ENCODE results near the gene URB1. TPM values are rescaled to one million over a fixed set of nuclear protein-coding genes. Genes with fewer than 3 reads are reported as not detected.

The URB1 gene, protein sequence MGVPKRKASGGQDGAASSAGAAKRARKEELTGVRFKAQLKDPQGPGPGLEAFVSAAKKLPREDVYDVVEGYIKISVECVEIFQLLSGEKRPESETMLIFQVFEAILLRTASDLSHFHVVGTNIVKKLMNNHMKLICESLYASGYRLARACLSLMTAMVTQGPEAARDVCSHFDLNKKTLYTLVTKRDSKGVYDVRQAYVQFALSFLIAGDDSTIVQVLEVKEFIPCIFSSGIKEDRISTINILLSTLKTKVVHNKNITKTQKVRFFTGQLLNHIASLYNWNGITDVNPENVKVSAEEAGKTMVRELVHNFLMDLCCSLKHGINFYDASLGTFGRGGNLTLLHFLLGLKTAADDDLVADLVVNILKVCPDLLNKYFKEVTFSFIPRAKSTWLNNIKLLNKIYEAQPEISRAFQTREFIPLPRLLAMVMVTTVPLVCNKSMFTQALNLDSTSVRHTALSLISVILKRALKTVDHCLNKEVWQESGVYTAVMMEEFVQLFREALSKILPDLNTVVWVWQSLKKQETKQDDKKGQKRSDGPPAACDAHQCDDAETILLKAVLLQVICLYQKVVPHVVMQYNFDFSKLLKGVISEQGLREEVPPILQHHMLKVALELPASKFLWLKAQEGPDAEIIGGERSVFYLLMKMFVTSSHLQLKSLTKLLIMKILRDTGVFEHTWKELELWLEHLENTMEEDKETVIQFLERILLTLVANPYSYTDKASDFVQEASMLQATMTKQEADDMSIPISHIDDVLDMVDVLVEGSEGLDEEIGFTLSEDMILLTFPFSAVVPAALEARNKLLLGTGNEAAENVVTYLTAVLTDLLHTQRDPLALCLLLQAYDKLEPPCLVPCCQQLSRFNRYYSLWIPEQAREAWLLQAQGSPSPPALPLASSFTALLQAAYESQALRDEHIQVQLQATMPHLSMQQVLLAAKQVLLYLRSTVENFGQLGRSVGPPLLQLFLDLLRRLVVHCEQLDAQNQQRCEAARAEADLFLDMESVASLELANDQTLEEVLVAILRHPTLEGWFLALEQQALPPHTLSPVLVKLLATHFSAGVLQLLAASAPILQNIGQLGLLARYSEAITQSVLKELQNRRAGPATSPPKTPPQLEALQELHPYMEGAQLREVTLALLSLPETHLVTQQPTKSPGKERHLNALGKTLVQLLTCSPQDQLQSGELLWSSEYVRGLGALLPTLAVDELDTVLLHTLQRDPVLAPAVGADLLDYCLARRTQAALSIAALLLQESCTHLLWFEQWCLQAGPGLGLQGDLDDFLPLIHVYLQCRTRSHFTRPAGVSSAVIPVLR (N-terminal part only)
- 14.4 and 18.6 TPM in 2 replicates for total RNA-seq

DNA sequence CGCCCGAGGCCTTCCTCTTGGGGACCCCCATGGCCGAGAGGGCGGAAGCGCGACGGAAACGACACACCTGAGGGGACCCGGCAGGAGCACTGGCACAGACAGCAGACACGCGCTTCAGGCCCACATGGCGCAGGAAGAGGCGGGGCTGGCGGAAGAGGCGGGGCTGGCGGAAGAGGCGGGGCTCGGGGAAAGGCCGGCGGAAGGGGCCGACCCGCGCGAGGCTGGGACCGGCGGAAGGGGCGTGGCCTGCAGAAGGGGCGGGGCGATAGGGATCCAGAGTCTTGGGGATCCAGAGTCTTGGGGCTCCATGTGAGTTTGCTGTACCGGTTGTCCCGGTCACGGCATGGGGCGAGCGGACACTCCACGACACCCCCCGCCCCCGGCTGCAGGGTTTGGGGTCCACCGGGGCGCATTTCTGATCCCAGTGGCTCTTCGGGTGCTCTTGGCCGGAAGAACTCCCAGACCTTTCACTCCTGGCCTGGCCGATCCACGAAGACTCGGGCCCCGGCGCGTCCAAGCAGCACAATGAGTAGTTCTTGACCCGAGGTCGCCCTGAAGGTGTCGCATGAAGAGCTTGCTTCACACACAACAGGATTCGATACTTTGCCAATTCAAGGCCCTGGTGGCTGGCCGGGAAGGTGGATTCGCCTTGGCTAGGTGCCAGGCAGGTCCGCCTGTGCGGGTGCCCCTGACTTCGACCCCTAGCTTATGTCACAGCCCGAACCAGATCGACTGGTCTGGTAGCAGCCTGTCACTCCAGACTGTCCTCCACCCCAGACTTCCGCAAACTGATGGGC lies at the start of gene URB1:
TSS of gene URB1 (minus strand) at position 133 of the 797 bp plus-strand sequence. CDS start at position 31, 102 bp downstream.

DNA sequence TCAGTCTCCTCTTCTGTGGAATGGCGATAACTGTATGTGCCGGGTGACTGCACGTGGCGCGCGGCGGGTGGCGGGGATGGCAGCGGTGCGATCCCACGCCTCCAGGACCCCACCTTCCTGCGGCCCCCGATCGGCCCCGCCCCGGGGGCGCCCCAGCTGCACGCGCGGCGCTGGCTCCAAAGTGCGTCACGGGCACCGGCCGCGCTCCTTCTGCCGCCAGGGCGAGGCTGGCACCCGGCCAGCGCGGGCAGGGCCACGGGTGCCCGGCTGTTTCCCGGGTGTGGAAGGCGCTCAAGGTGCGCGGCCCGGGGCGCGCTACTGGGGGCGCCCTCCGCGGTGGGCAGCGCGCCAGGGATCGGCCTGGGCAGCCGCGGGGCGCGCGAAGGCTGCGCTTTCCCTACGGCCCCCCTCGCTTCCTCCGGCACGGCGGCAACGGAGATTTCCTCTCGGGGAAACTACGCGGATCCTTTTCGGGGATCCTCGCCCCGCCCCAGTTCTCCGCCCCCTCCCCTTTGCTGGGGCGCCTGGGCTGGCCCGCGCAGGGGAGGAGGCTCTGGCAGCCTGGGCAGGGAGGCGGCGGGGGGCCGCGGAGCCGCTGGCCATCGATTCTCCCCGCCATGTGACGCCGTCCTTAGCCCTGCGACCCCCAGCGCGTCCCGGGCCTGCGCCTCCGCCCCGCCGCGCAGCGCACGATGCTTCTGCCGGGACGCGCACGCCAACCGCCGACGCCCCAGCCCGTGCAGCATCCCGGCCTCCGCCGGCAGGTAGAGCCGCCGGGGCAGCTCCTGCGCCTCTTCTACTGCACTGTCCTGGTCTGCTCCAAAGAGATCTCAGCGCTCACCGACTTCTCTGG lies 19.6 kb upstream of the URB1 start, which contains the start of gene EVA1C:
TSS of gene EVA1C (plus strand) at position 545 of the 853 bp plus-strand sequence. CDS start at position 693, 148 bp downstream.

GRCh38 chr21:32298658-32299081 lies 94.1 kb downstream of the URB1 start, which contains the start of gene MRAP:
TSS of gene MRAP (plus strand) at chr21:32298855. CDS start at chr21:32298972, 117 bp downstream.

DNA sequence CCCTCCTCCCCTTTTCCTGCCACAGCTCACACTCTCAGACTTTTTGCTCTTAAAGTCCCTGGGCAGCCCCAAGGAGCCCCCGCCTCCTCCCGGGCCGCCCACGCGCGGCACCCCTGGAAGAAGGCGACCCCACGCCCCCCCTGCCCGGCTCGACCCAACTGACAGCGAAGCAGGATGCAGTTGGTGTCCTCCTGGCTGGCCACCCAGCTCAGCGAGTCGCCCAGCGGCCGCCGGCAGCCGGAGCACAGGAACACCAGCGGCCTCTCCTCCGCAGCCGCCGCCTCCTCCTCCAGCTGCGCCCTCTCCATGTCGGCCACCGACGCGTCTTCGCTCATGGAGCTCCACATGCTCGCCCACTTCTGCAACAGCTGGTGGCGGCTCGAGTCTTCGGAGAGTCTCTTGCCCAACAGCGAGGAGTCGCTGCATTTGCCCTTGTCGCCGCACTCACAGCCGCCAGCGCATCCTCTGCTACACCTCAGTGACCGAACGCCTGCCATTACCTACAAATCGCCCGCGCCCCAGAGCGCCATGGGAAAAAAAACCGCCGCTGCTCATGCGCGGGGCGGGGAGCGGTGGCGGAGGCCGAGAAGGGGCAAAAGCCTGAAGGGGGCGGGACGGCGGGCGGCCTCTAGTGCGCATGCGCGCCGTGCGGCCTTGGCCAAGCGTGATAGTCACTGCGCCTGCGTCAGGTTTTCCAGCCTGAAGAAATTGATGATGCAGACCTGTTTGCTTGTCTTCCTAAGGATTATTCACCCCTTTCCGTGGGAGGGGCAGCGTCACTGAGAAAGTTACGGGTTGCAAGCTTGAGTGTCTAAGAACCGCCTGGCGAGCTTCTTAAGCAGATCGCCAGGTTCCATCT lies 114.1 kb downstream of the URB1 start, which contains the start of gene MIS18A:
TSS of gene MIS18A (minus strand) at position 532 of the 859 bp plus-strand sequence. CDS start at position 497, 35 bp downstream.

Other genes starting within 250 kb of the URB1 start
- gene MIS18A, start 114.0 kb downstream of the URB1 start, total RNA-seq, result 15.3 and 17.4 TPM in 2 replicates
- gene MRAP, start 94.2 kb downstream of the URB1 start, total RNA-seq, result not detected in 2 replicates
- 6.9 and 17.4 TPM in 2 replicates for gene EVA1C, start 19.7 kb upstream of the URB1 start, total RNA-seq
- gene TCP10L, start 192.5 kb upstream of the URB1 start, total RNA-seq, result not detected in 2 replicates
- gene CFAP298, start 219.4 kb upstream of the URB1 start, total RNA-seq, result 26.9 and 31.4 TPM in 2 replicates